ENCODE measurements around the gene ITGB2. TPM values are rescaled to one million over a fixed set of nuclear protein-coding genes. Genes with fewer than 3 reads are reported as not detected.

Gene ITGB2
- total RNA-seq, 6 experiments from 2014 or later = 0.19 to 0.45 (median 0.33) TPM; not detected in 3

- no peaks in the 10 kb centered on the region; the same call in none of the 2 replicates for H3K9me3 Mint-ChIP-seq
- H3K36me3 Mint-ChIP-seq (ENCODE audit: low read depth) = no peaks in the 10 kb centered on the region
- H3K4me3 Mint-ChIP-seq = peak overlapping the region; percentile 74
- H3K27ac Mint-ChIP-seq = peak overlapping the region; percentile 92
- peak; percentile 51 for TF ChIP-seq CTCF (IDR thresholded peaks at IDR 0.05)
- peak; percentile 44 for DNase-seq
- H3K4me1 Mint-ChIP-seq (ENCODE audit: low read depth) = peaks cover 56% of the 10 kb centered on the region
- H3K27me3 Mint-ChIP-seq (ENCODE audit: insufficient read depth) = peaks cover 29% of the 10 kb centered on the region
These were observed 7.1 kb upstream of the ITGB2 start for GRCh38 chr21:44927587-44928461.

DNA sequence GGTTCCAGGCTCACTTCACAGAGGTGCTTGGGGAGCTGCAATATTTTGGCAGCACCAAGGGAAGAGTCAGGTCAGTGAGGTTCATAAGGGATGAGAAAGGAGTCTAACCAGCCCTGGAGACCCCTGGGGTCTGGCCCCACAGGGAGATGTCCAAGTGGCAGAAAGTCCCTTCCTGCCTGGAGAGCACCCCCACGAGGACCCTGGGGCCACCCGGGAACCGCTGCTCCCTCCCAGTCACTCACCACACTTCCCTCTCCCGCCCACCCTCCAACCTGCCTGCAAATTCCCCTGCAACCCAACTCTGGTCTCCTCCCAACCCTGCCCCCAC is 6.5 kb upstream of the ITGB2 start:
- H3K36me3 Mint-ChIP-seq (ENCODE audit: low read depth) = no peaks in the 10 kb centered on the region
- H3K27ac Mint-ChIP-seq = peak overlapping the region; percentile 92
- H3K9me3 Mint-ChIP-seq = no peaks in the 10 kb centered on the region; the same call in none of the 2 replicates
- peak overlapping the region; percentile 74 for H3K4me3 Mint-ChIP-seq
- peaks cover 32% of the 10 kb centered on the region for H3K27me3 Mint-ChIP-seq (ENCODE audit: insufficient read depth)
- TF ChIP-seq CTCF (IDR thresholded peaks at IDR 0.05) = no peak
- no peak for DNase-seq
- H3K4me1 Mint-ChIP-seq (ENCODE audit: low read depth) = peaks cover 56% of the 10 kb centered on the region

GRCh38 chr21:44926331-44927101 is 5.8 kb upstream of the ITGB2 start:
- peaks cover 37% of the 10 kb centered on the region for H3K27me3 Mint-ChIP-seq (ENCODE audit: insufficient read depth)
- H3K4me1 Mint-ChIP-seq (ENCODE audit: low read depth) = peaks cover 56% of the 10 kb centered on the region
- DNase-seq = peak; percentile 15
- no peaks in the 10 kb centered on the region for H3K36me3 Mint-ChIP-seq (ENCODE audit: low read depth)
- H3K4me3 Mint-ChIP-seq = peak overlapping the region; percentile 31; the same call in 1 of the 2 replicates
- no peak overlapping the region for H3K27ac Mint-ChIP-seq
- TF ChIP-seq CTCF (IDR thresholded peaks at IDR 0.05) = no peak
- H3K9me3 Mint-ChIP-seq = no peaks in the 10 kb centered on the region; the same call in none of the 2 replicates

DNA sequence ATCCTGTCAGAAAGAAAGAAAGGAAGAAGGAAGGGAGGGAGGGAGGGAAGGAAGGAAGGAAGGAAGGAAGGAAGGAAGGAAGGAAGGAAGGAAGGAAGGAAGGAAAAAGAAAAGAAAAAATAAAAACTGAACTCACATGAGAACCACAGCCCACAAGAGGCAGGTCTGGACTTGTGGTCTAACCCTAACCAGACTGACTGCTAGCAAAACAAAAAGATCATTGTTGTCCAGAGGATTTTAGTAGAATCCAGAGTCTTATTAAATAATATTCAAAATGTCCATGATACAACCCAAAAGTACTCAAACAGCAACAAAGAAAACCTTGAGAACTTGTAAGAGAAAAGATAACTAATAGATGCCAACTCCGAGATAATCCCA is 4.7 kb upstream of the ITGB2 start:
- peaks cover 49% of the 10 kb centered on the region for H3K4me1 Mint-ChIP-seq (ENCODE audit: low read depth)
- TF ChIP-seq CTCF (IDR thresholded peaks at IDR 0.05) = no peak
- H3K9me3 Mint-ChIP-seq = no peaks in the 10 kb centered on the region; the same call in none of the 2 replicates
- DNase-seq = no peak
- H3K36me3 Mint-ChIP-seq (ENCODE audit: low read depth) = no peaks in the 10 kb centered on the region
- H3K4me3 Mint-ChIP-seq = no peak overlapping the region
- peaks cover 41% of the 10 kb centered on the region for H3K27me3 Mint-ChIP-seq (ENCODE audit: insufficient read depth)
- H3K27ac Mint-ChIP-seq = no peak overlapping the region

DNA sequence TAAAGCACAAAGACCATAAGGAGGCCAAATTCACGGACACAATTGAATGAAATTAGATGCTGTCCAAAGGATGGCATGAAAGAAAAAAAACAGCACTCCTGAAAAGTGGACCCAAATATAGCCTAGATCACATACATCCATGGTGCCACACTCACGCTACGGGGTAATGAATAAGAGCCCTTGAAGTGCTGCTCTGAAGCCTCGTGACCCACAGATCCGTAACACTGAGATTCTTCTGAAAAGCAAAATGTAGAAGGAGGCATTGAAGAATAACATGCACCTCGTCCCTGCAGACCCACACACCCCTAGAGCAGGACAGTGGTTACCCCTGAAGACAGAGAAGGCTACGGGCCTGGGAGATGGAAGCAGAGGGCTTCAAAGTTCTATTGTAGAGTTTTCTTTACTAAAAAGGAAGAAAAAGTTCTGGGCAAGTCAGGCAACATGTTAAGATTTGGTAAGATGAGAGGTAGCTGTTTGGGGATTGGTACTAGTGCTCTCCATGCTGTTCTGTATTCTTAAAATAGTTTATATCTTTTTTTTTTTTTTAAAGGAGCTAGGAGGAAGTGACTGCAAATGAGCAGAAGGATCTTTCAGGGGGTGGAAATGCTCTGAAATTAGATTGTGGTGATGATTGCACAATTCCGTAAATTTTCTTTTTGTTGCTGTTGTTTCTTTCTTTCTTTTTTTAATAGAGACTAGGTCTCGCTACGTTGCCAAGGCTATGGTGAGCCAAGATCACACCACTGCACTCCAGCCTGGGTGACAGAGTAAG is 4.1 kb upstream of the ITGB2 start:
- no peaks in the 10 kb centered on the region; the same call in none of the 2 replicates for H3K9me3 Mint-ChIP-seq
- H3K27me3 Mint-ChIP-seq (ENCODE audit: insufficient read depth) = peaks cover 45% of the 10 kb centered on the region
- no peaks in the 10 kb centered on the region for H3K36me3 Mint-ChIP-seq (ENCODE audit: low read depth)
- H3K4me1 Mint-ChIP-seq (ENCODE audit: low read depth) = peaks cover 49% of the 10 kb centered on the region
- TF ChIP-seq CTCF (IDR thresholded peaks at IDR 0.05) = no peak
- DNase-seq = no peak
- H3K4me3 Mint-ChIP-seq = no peak overlapping the region
- no peak overlapping the region for H3K27ac Mint-ChIP-seq
